HEK293 (cell line): Measurements from ENCODE around the gene ITPR2.

Source experiments
- CTCF ChIA-PET: fragments of 350-600 bp; formaldehyde crosslinking; extraction: SDS; loops from one replicate; lab custom pipeline; 2021; ENCODE audit warnings: antibody characterized with exemption; lab: Yijun Ruan, JAX
- POLR2A ChIA-PET: fragments of 300-600 bp; formaldehyde crosslinking; extraction: SDS; loops from one replicate; lab custom pipeline; 2020; ENCODE audit warnings: antibody characterized with exemption, inconsistent platforms; lab: Yijun Ruan, JAX
- H3K27ac ChIP-seq: fragments of 200-500 bp; sonication (Bioruptor generic); 2 replicates; pipeline ENCODE4 v1.5.1; 2014; ENCODE audit warnings: low read depth, low read length, control low read depth, inconsistent platforms; ENCODE audit errors: extremely low read depth
- H3K36me3 ChIP-seq, 2 experiments: fragments of 200-500 bp in 1 of 2; sonication (Bioruptor generic) in 1 of 2; 1 replicate in 1 of 2; 2 replicates in 1 of 2; pipeline ENCODE4 v1.5.1; 2014 to 2017; ENCODE audit warnings: inconsistent platforms in 2 of 2, low read length in 2 of 2; ENCODE audit not compliant: control insufficient read depth in 2 of 2, insufficient read depth in 1 of 2
- H3K4me1 ChIP-seq: fragments of 200-500 bp; sonication (Bioruptor generic); 2 replicates; pipeline ENCODE4 v1.5.1; 2014; ENCODE audit warnings: mild to moderate bottlenecking, low read length, inconsistent platforms; ENCODE audit not compliant: control insufficient read depth, insufficient read depth
- H3K4me3 ChIP-seq: 2 replicates; pipeline ENCODE4 v1.5.1; 2011; ENCODE audit warnings: low read depth, mild to moderate bottlenecking, control low read depth, low read length, moderate library complexity
- H3K9me3 ChIP-seq: fragments of 200-500 bp; sonication (Bioruptor generic); 2 replicates; pipeline ENCODE4 v1.5.1; 2014; ENCODE audit warnings: low read depth, low read length, inconsistent platforms; ENCODE audit not compliant: control insufficient read depth, insufficient read depth
- GLIS1 ChIP-seq: fragments of 450-650 bp; formaldehyde crosslinking; IDR thresholded peaks from 2 replicates; pipeline ENCODE4 v1.5.1; 2016; ENCODE audit warnings: missing biosample characterization, missing genetic modification characterization
- KLF10 ChIP-seq: fragments of 450-650 bp; IDR thresholded peaks from 2 replicates; pipeline ENCODE4 v1.5.1; 2018; ENCODE audit warnings: missing biosample characterization, mild to moderate bottlenecking, missing genetic modification characterization
- KLF16 ChIP-seq: fragments of 450-650 bp; formaldehyde crosslinking; IDR thresholded peaks from 2 replicates; pipeline ENCODE4 v1.5.1; 2017; ENCODE audit warnings: missing biosample characterization, missing genetic modification characterization
- KLF17 ChIP-seq: fragments of 450-650 bp; formaldehyde crosslinking; IDR thresholded peaks from 2 replicates; pipeline ENCODE4 v1.5.1; 2016; ENCODE audit warnings: missing biosample characterization, missing genetic modification characterization
- KLF8 ChIP-seq: fragments of 450-650 bp; formaldehyde crosslinking; IDR thresholded peaks from 2 replicates; pipeline ENCODE4 v1.5.1; 2016; ENCODE audit warnings: missing biosample characterization, missing genetic modification characterization
- MEIS1 ChIP-seq: sonication (generic); formaldehyde crosslinking; IDR thresholded peaks from 2 replicates; pipeline ENCODE4 v1.8.1; 2022; ENCODE audit warnings: missing genetic modification reagents, mild to moderate bottlenecking, borderline replicate concordance
- OSR2 ChIP-seq: fragments of 450-650 bp; formaldehyde crosslinking; IDR thresholded peaks from 2 replicates; pipeline ENCODE4 v1.5.1; 2016; ENCODE audit warnings: missing biosample characterization, missing genetic modification characterization
- SETDB1 ChIP-seq: IDR thresholded peaks from one replicate; pipeline ENCODE4 v1.6.1; 2017; ENCODE audit warnings: mild to moderate bottlenecking, low read length, moderate library complexity, mixed read lengths; ENCODE audit not compliant: insufficient read length
- SP3 ChIP-seq: fragments of 450-650 bp; formaldehyde crosslinking; IDR thresholded peaks from 2 replicates; pipeline ENCODE4 v1.5.1; 2016; ENCODE audit warnings: missing biosample characterization, missing genetic modification characterization
- ZBTB20 ChIP-seq: fragments of 450-650 bp; formaldehyde crosslinking; IDR thresholded peaks from 2 replicates; pipeline ENCODE4 v1.5.1; 2016; ENCODE audit warnings: missing biosample characterization, missing genetic modification characterization
- ZFP37 ChIP-seq: fragments of 450-650 bp; formaldehyde crosslinking; IDR thresholded peaks from 2 replicates; pipeline ENCODE4 v1.5.1; 2016; ENCODE audit warnings: missing biosample characterization, missing genetic modification characterization
- ZNF112 ChIP-seq: fragments of 450-650 bp; formaldehyde crosslinking; IDR thresholded peaks from 2 replicates; pipeline ENCODE4 v1.5.0; 2017; ENCODE audit warnings: missing biosample characterization, missing genetic modification characterization
- ZNF140 ChIP-seq: fragments of 450-650 bp; formaldehyde crosslinking; IDR thresholded peaks from 2 replicates; pipeline ENCODE4 v1.5.1; 2016; ENCODE audit warnings: missing biosample characterization, missing genetic modification characterization
- ZNF2 ChIP-seq: fragments of 450-650 bp; formaldehyde crosslinking; IDR thresholded peaks from 2 replicates; pipeline ENCODE4 v1.5.1; 2016; ENCODE audit warnings: missing biosample characterization, missing genetic modification characterization
- ZNF24 ChIP-seq: fragments of 450-650 bp; formaldehyde crosslinking; IDR thresholded peaks from 2 replicates; pipeline ENCODE4 v1.5.1; 2016; ENCODE audit warnings: missing biosample characterization, missing genetic modification characterization
- ZNF311 ChIP-seq: fragments of 450-650 bp; formaldehyde crosslinking; IDR thresholded peaks from 2 replicates; pipeline ENCODE4 v1.5.1; 2017; ENCODE audit warnings: missing biosample characterization, missing genetic modification characterization, borderline replicate concordance
- ZNF391 ChIP-seq: fragments of 450-650 bp; formaldehyde crosslinking; IDR thresholded peaks from 2 replicates; pipeline ENCODE4 v1.5.1; 2016; ENCODE audit warnings: low read depth, missing biosample characterization, missing genetic modification characterization, borderline replicate concordance
- ZNF558 ChIP-seq: fragments of 450-650 bp; formaldehyde crosslinking; IDR thresholded peaks from 2 replicates; pipeline ENCODE4 v1.5.1; 2016; ENCODE audit warnings: missing biosample characterization, missing genetic modification characterization
- ZNF571 ChIP-seq: fragments of 450-650 bp; formaldehyde crosslinking; IDR thresholded peaks from 2 replicates; pipeline ENCODE4 v1.5.0; 2017; ENCODE audit warnings: missing biosample characterization, missing genetic modification characterization
- ZNF585B ChIP-seq: fragments of 450-650 bp; formaldehyde crosslinking; IDR thresholded peaks from 2 replicates; pipeline ENCODE4 v1.5.1; 2016; ENCODE audit warnings: missing biosample characterization, missing genetic modification characterization
- ZNF600 ChIP-seq: fragments of 450-650 bp; formaldehyde crosslinking; IDR thresholded peaks from 2 replicates; pipeline ENCODE4 v1.5.1; 2016; ENCODE audit warnings: missing biosample characterization, missing genetic modification characterization
- ZNF624 ChIP-seq: fragments of 450-650 bp; formaldehyde crosslinking; IDR thresholded peaks from 2 replicates; pipeline ENCODE4 v1.5.1; 2017; ENCODE audit warnings: missing biosample characterization, missing genetic modification characterization
- ZNF629 ChIP-seq: fragments of 450-650 bp; formaldehyde crosslinking; IDR thresholded peaks from 2 replicates; pipeline ENCODE4 v1.5.1; 2017; ENCODE audit warnings: missing biosample characterization, missing genetic modification characterization
- ZNF677 ChIP-seq: fragments of 450-650 bp; IDR thresholded peaks from 2 replicates; pipeline ENCODE4 v1.5.0; 2018; ENCODE audit warnings: missing biosample characterization, mild to moderate bottlenecking, missing genetic modification characterization, moderate library complexity
- ZNF701 ChIP-seq: fragments of 450-650 bp; formaldehyde crosslinking; IDR thresholded peaks from 2 replicates; pipeline ENCODE4 v1.5.1; 2016; ENCODE audit warnings: missing biosample characterization, missing genetic modification characterization
- ZNF747 ChIP-seq: fragments of 450-650 bp; formaldehyde crosslinking; IDR thresholded peaks from 2 replicates; pipeline ENCODE4 v1.5.1; 2016; ENCODE audit warnings: missing biosample characterization, missing genetic modification characterization
- TF ChIP-seq, protein P1 (sequence below): fragments of 450-650 bp; formaldehyde crosslinking; IDR thresholded peaks from 2 replicates; pipeline ENCODE4 v1.5.1; 2017; ENCODE audit warnings: missing biosample characterization, missing genetic modification characterization
- TF ChIP-seq, protein P2 (sequence below): fragments of 450-650 bp; formaldehyde crosslinking; IDR thresholded peaks from 2 replicates; pipeline ENCODE4 v1.5.1; 2017; ENCODE audit warnings: missing biosample characterization, missing genetic modification characterization

Gene ITPR2

DNA sequence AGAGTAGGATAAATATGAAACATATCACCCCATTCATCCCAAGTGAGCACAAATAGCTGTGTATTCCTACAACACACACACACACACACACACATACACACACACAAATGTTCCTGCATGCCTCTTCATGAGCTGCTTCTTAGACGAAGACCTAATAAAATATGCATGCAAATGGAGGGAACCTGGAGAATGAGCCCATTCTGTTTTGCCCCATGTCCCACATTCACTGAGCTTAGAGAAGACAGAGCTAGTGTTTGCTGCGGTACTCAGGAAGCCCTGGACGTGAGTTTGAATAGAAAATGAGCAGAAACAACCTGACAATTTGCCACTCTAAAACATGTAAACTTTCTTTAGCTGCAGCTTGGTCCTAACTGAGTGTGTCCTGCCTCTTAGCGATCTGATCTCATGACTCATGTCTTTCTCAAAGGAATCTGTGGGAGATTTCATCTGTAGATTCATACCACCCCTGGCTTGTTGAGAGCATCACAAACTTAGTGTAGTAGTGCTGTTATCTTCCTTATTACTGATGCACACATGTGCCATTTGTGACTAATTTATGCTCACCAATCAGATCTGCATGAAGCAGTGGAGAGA lies 86.8 kb downstream of the ITPR2 start:
- no peaks in the 10 kb centered on the region for H3K36me3 ChIP-seq
- peaks cover 8% of the 10 kb centered on the region; the same call in 1 of the 2 replicates for H3K4me1 ChIP-seq
- H3K9me3 ChIP-seq: no peaks in the 10 kb centered on the region
- H3K4me3 ChIP-seq: no peak overlapping the region
- CTCF ChIA-PET: interaction anchor here (0.6 to 1.5 kb wide), 2 partner anchors 25 to 44 kb away, joined by 3 to 4 read pairs; no protein-coding TSS in a partner anchor
- H3K27ac ChIP-seq: no peak overlapping the region
- TF ChIP-seq, protein P1, sequence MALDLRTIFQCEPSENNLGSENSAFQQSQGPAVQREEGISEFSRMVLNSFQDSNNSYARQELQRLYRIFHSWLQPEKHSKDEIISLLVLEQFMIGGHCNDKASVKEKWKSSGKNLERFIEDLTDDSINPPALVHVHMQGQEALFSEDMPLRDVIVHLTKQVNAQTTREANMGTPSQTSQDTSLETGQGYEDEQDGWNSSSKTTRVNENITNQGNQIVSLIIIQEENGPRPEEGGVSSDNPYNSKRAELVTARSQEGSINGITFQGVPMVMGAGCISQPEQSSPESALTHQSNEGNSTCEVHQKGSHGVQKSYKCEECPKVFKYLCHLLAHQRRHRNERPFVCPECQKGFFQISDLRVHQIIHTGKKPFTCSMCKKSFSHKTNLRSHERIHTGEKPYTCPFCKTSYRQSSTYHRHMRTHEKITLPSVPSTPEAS: 0 out of 2 replicates have a peak, but pooled peaks have one; percentile 29
- TF ChIP-seq ZNF629 (no peak), ZBTB20 (no peak), ZNF558 (tag by site-specific recombination) (peak; percentile 59; the same call in 1 of the 2 replicates), SETDB1 (no peak), ZNF585B (tag by site-specific recombination) (no peak), GLIS1 (peak; percentile 24; the same call in 1 of the 2 replicates)
- POLR2A ChIA-PET: interaction anchor here (1.0 kb wide), 1 partner anchor 85 kb away, joined by 3 read pairs; no protein-coding TSS in a partner anchor

- CTCF ChIA-PET: no interaction called here
- POLR2A ChIA-PET: interaction anchor here (0.6 kb wide), 1 partner anchor 277 kb away, joined by 4 read pairs; no protein-coding TSS in a partner anchor
- TF ChIP-seq SP3 (tag by site-specific recombination) (no peak), ZNF311 (tag by site-specific recombination) (no peak), ZNF629 (0 out of 2 replicates have a peak, but pooled peaks have one; percentile 28), ZNF571 (tag by site-specific recombination) (no peak), MEIS1 (CRISPR knock-in tag) (no peak), ZNF140 (tag by site-specific recombination) (no peak), OSR2 (tag by site-specific recombination) (peak; percentile 63), ZNF600 (tag by site-specific recombination) (peak; percentile 45; the same call in 1 of the 2 replicates), ZNF624 (no peak), ZNF701 (no peak), ZFP37 (tag by site-specific recombination) (no peak), GLIS1 (0 out of 2 replicates have a peak, but pooled peaks have one; percentile 25), KLF10 (no peak), ZNF558 (tag by site-specific recombination) (no peak), ZNF24 (no peak), ZNF677 (no peak), ZNF747 (no peak), KLF17 (tag by site-specific recombination) (no peak), KLF16 (tag by site-specific recombination) (no peak), ZNF391 (tag by site-specific recombination) (no peak), ZNF2 (no peak), ZNF112 (tag by site-specific recombination) (no peak), KLF8 (no peak)
- TF ChIP-seq, protein P2, sequence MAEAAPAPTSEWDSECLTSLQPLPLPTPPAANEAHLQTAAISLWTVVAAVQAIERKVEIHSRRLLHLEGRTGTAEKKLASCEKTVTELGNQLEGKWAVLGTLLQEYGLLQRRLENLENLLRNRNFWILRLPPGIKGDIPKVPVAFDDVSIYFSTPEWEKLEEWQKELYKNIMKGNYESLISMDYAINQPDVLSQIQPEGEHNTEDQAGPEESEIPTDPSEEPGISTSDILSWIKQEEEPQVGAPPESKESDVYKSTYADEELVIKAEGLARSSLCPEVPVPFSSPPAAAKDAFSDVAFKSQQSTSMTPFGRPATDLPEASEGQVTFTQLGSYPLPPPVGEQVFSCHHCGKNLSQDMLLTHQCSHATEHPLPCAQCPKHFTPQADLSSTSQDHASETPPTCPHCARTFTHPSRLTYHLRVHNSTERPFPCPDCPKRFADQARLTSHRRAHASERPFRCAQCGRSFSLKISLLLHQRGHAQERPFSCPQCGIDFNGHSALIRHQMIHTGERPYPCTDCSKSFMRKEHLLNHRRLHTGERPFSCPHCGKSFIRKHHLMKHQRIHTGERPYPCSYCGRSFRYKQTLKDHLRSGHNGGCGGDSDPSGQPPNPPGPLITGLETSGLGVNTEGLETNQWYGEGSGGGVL (tag by site-specific recombination): no peak
- TF ChIP-seq, protein P1: no peak
These were observed 88.1 kb downstream of the ITPR2 start for GRCh38 chr12:26744697-26745440.

More at GRCh38 chr12:26744697-26745440, 88.1 kb downstream of the ITPR2 start:
- Histone ChIP-seq H3K36me3 (no peaks in the 10 kb centered on the region), H3K27ac (no peak overlapping the region), H3K4me3 (no peak overlapping the region), H3K9me3 (no peaks in the 10 kb centered on the region), H3K4me1 (peaks cover 8% of the 10 kb centered on the region; the same call in 1 of the 2 replicates)
